ENCODE data around the gene PUS1.

PUS1 gene

DNA sequence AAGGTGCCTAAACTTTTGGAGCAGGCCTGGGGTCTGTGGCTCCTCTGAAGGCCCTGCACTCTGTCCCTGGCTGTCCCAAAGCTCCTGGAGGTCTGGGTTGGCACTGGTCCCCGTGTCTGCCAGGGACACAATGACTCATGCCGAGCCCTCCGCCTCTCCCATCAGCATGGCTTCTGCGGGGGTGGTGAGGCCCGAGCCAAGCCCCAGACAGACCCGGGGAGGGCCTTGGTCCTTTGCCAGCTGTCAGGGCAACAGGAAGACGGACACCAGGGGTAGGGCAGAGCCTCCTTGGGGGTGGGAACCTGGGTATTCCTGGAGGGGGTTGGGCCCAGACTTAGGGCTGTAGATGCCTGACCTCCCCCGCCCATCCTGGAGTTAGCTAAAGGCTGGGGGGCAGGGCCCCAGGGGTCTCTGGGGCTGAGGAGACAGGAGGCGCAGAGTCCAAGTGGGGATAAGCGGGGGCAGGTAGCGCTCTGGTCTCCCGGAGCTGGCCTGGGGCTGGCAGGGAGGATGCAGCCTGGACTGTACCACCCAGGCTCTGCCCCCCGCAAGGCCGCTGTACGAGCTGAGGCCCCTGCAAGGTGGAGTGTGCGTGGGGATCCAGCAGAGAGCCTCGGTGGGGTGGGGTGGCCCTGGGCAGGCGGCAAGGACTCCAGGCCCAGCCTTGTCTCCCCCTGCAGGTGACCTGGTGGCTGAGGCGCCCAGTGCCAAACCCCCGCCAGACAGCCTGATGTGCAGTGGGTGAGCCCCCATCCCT lies 16.4 kb upstream of the PUS1 start (continued):
- TF ChIP-seq SP7 (tag by site-specific recombination; IDR thresholded peaks at IDR 0.05) (0 out of 2 replicates have a peak, but pooled peaks have one; percentile 53), FEZF1 (tag by site-specific recombination; IDR thresholded peaks at IDR 0.05) (no peak), ZNF473 (tag by site-specific recombination; IDR thresholded peaks at IDR 0.05) (0 out of 2 replicates have a peak, but pooled peaks have one; percentile 56), ZNF398 (tag by site-specific recombination; IDR thresholded peaks at IDR 0.05) (peak; percentile 82), ZBTB20 (tag by site-specific recombination; IDR thresholded peaks at IDR 0.05) (peak; percentile 70)

- Histone ChIP-seq H3K4me1 (ENCODE audit: control insufficient read depth, insufficient read depth, low read length) (peaks cover 5% of the 10 kb centered on the region), H3K36me3 (ENCODE audit: control insufficient read depth in 2 of 2, insufficient read depth in 1 of 2, low read length in 2 of 2) (peaks cover 0 to 88% of the 10 kb centered on the region in 2 experiments; a peak in 2 of 3 replicates), H3K27ac (ENCODE audit: extremely low read depth, low read depth, low read length) (no peak overlapping the region), H3K4me3 (ENCODE audit: low read depth, low read length) (no peak overlapping the region), H3K9me3 (ENCODE audit: control insufficient read depth, insufficient read depth, low read depth, low read length) (no peaks in the 10 kb centered on the region)
- no peak for TF ChIP-seq ZBTB1 (tag by site-specific recombination; IDR thresholded peaks at IDR 0.05)
- no peak for TF ChIP-seq ZNF302 (tag by site-specific recombination; IDR thresholded peaks at IDR 0.05; ENCODE audit: low read depth)
- no peak for TF ChIP-seq ZBTB48 (tag by site-specific recombination; IDR thresholded peaks at IDR 0.05)
- TF ChIP-seq YY1 (tag by site-specific recombination; IDR thresholded peaks at IDR 0.05): no peak
- no peak for TF ChIP-seq ZNF416 (tag by site-specific recombination; IDR thresholded peaks at IDR 0.05)
- TF ChIP-seq ZNF174 (tag by site-specific recombination; IDR thresholded peaks at IDR 0.05): no peak
- TF ChIP-seq, protein P1, sequence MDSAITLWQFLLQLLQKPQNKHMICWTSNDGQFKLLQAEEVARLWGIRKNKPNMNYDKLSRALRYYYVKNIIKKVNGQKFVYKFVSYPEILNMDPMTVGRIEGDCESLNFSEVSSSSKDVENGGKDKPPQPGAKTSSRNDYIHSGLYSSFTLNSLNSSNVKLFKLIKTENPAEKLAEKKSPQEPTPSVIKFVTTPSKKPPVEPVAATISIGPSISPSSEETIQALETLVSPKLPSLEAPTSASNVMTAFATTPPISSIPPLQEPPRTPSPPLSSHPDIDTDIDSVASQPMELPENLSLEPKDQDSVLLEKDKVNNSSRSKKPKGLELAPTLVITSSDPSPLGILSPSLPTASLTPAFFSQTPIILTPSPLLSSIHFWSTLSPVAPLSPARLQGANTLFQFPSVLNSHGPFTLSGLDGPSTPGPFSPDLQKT (IDR thresholded peaks at IDR 0.05; ENCODE audit: borderline replicate concordance, low read depth, low read length): no peak
- TF ChIP-seq, protein P2, sequence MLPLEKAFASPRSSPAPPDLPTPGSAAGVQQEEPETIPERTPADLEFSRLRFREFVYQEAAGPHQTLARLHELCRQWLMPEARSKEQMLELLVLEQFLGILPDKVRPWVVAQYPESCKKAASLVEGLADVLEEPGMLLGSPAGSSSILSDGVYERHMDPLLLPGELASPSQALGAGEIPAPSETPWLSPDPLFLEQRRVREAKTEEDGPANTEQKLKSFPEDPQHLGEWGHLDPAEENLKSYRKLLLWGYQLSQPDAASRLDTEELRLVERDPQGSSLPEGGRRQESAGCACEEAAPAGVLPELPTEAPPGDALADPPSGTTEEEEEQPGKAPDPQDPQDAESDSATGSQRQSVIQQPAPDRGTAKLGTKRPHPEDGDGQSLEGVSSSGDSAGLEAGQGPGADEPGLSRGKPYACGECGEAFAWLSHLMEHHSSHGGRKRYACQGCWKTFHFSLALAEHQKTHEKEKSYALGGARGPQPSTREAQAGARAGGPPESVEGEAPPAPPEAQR (tag by site-specific recombination; IDR thresholded peaks at IDR 0.05): no peak
- no peak for TF ChIP-seq ZNF211 (tag by site-specific recombination; IDR thresholded peaks at IDR 0.05; ENCODE audit: low read depth)
- TF ChIP-seq GLIS1 (tag by site-specific recombination; IDR thresholded peaks at IDR 0.05): no peak
- TF ChIP-seq ZNF747 (tag by site-specific recombination; IDR thresholded peaks at IDR 0.05): no peak
- TF ChIP-seq ATF2 (tag by site-specific recombination; IDR thresholded peaks at IDR 0.05; ENCODE audit: low read depth): no peak
- TF ChIP-seq GFI1B (tag by site-specific recombination; IDR thresholded peaks at IDR 0.05): no peak
- TF ChIP-seq ZNF600 (tag by site-specific recombination; IDR thresholded peaks at IDR 0.05): no peak
- TF ChIP-seq, protein P3, sequence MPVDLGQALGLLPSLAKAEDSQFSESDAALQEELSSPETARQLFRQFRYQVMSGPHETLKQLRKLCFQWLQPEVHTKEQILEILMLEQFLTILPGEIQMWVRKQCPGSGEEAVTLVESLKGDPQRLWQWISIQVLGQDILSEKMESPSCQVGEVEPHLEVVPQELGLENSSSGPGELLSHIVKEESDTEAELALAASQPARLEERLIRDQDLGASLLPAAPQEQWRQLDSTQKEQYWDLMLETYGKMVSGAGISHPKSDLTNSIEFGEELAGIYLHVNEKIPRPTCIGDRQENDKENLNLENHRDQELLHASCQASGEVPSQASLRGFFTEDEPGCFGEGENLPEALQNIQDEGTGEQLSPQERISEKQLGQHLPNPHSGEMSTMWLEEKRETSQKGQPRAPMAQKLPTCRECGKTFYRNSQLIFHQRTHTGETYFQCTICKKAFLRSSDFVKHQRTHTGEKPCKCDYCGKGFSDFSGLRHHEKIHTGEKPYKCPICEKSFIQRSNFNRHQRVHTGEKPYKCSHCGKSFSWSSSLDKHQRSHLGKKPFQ (tag by site-specific recombination; IDR thresholded peaks at IDR 0.05): no peak
- no peak for TF ChIP-seq ZNF175 (tag by site-specific recombination; IDR thresholded peaks at IDR 0.05)
- TF ChIP-seq ZBTB17 (tag by site-specific recombination; IDR thresholded peaks at IDR 0.05): no peak
- TF ChIP-seq ZNF324 (tag by site-specific recombination; IDR thresholded peaks at IDR 0.05): no peak
- TF ChIP-seq ZBTB21 (tag by site-specific recombination; IDR thresholded peaks at IDR 0.05): no peak
- ChIA-PET POLR2A (no interaction called here), CTCF (interaction anchor here (0.8 kb wide), 1 partner anchor 10 kb away, joined by 3 read pairs; no protein-coding TSS in a partner anchor)
Observed at GRCh38 chr12:131913666-131914065, 15.4 kb upstream of the PUS1 start.

Measured in HEK293 (cell line).